Measurements from ENCODE around the gene GOLGA2. TPM values are rescaled to one million over a fixed set of nuclear protein-coding genes. Genes with fewer than 3 reads are reported as not detected.
"Not testable (repeated sequence)": the region's sequence is repeated elsewhere in the genome, so short reads cannot be mapped to it uniquely, and the experiment has no call there.

Gene GOLGA2
- total and polyA plus RNA-seq, 8 donors = 37.9 to 105 (median 59.3) TPM

- TF ChIP-seq CTCF (IDR thresholded peaks at IDR 0.05) = no peak
- Histone ChIP-seq H3K9me3 (no peaks in the 10 kb centered on the region), H3K27me3 (no peaks in the 10 kb centered on the region), H3K4me1 (no peaks in the 10 kb centered on the region), H3K36me3 (no peaks in the 10 kb centered on the region), H3K4me3 (no peak overlapping the region), H3K27ac (no peak overlapping the region)
- 95 to 96% methylated on average over 12 of the region's 12 CpGs for WGBS, 2 donors
- ATAC-seq = no peak
- intact Hi-C loops (cut with DNase I) = no loop called here
- DNase-seq = no peak
- no peak for FAIRE-seq
Measured at GRCh38 chr9:128285033-128285784, 9.4 kb upstream of the GOLGA2 start.

- Histone ChIP-seq H3K4me1 (no peaks in the 10 kb centered on the region), H3K9me3 (no peaks in the 10 kb centered on the region), H3K4me3 (no peak overlapping the region), H3K36me3 (no peaks in the 10 kb centered on the region), H3K27me3 (no peaks in the 10 kb centered on the region), H3K27ac (no peak overlapping the region)
- ATAC-seq (no peak), DNase-seq (no peak), FAIRE-seq (no peak)
- TF ChIP-seq CTCF (IDR thresholded peaks at IDR 0.05) = no peak
- intact Hi-C loops (cut with DNase I) = no loop called here
- 93 to 98% methylated on average over 6 of the region's 6 CpGs for WGBS, 2 donors
Measured at GRCh38 chr9:128282500-128282899, 6.7 kb upstream of the GOLGA2 start.

- intact Hi-C loops (cut with DNase I) = no loop called here
- no peak overlapping the region for H3K4me3 ChIP-seq
- no peak overlapping the region for H3K27ac ChIP-seq
- no peak for FAIRE-seq
- 91 to 96% methylated on average over 5 of the region's 5 CpGs for WGBS, 2 donors
- H3K9me3 ChIP-seq = no peaks in the 10 kb centered on the region
- no peaks in the 10 kb centered on the region for H3K36me3 ChIP-seq
- H3K4me1 ChIP-seq = peaks cover 0 to 6% (median 0%) of the 10 kb centered on the region in 3 donors
- no peaks in the 10 kb centered on the region for H3K27me3 ChIP-seq
- no peak for DNase-seq
- no peak for ATAC-seq
- TF ChIP-seq CTCF (IDR thresholded peaks at IDR 0.05) = no peak
Measured at GRCh38 chr9:128280084-128280622, 4.3 kb upstream of the GOLGA2 start.

- FAIRE-seq; H3K27ac ChIP-seq; intact Hi-C loops (cut with DNase I); H3K27me3 ChIP-seq; ATAC-seq; DNase-seq; H3K4me1 ChIP-seq; H3K4me3 ChIP-seq; H3K36me3 ChIP-seq; H3K9me3 ChIP-seq: not testable (repeated sequence)
- 80 to 82% methylated on average over 22 of the region's 22 CpGs for WGBS, 2 donors
Measured at GRCh38 chr9:128279088-128280073, 3.6 kb upstream of the GOLGA2 start.

- H3K4me3 ChIP-seq = peak overlapping the region; percentile 55 to 91 (median 72)
- peaks cover 0 to 12% (median 5%) of the 10 kb centered on the region in 3 donors for H3K4me1 ChIP-seq
- peak overlapping the region in 3 of 4 donors; percentile 51 to 72 (median 57) for H3K27ac ChIP-seq
- ATAC-seq (peak; percentile 2 to 17 (median 8)), FAIRE-seq (no peak), DNase-seq (peak in 3 of 6 donors; percentile 35 to 41 (median 37))
- WGBS, 2 donors = 8 to 10% methylated on average over 22 to 23 of the region's 23 CpGs
- no peaks in the 10 kb centered on the region for H3K27me3 ChIP-seq
- no peaks in the 10 kb centered on the region for H3K9me3 ChIP-seq
- H3K36me3 ChIP-seq = peaks cover 0 to 12% (median 0%) of the 10 kb centered on the region in 3 donors
- no peak for TF ChIP-seq CTCF (IDR thresholded peaks at IDR 0.05)
- intact Hi-C loops (cut with DNase I) = no loop called here
Measured at GRCh38 chr9:128276574-128277270, 915 bp upstream of the GOLGA2 start.

All from pancreas (tissue), 10 donors.